ENCODE data around the gene WWOX.

The WWOX gene

GRCh38 chr16:78630102-78630501 is 530.6 kb downstream of the WWOX start:
- no peak for TF ChIP-seq JUND (IDR thresholded peaks at IDR 0.05; ENCODE audit: low read depth)
- in situ Hi-C loops (cut with HindIII; ENCODE audit: low pct_unique_long_range_greater_than_20kb, low sequenced_read_pairs) = no loop called here
- no peak for DNase-seq (ENCODE audit: low read depth in 1 of 2, low spot score in 1 of 2)

DNA sequence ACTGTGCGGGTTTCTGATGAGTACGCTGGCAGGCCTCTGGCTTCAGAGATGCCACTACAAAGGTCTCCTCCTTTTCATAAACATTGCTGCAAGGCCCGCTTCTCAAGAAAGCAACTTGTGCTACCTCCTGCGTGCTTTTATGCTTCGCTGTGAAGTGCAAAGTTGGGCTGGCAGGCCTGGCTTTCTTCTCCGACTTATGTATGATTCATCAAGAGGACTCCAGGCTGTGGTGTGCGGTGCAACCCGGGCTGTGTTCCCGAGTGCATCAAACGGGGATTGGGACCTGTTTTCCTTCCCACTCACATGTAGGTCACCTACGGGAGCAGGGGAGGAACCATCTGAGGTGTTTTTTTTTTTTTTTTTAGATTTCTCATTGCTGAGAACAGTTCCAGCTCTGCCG is 534.1 kb downstream of the WWOX start:
- TF ChIP-seq JUND (IDR thresholded peaks at IDR 0.05; ENCODE audit: low read depth) = no peak
- no peak for DNase-seq (ENCODE audit: low read depth in 1 of 2, low spot score in 1 of 2)
- in situ Hi-C loops (cut with HindIII; ENCODE audit: low pct_unique_long_range_greater_than_20kb, low sequenced_read_pairs) = no loop called here

- no peak for DNase-seq (ENCODE audit: low read depth in 1 of 2, low spot score in 1 of 2)
- in situ Hi-C loops (cut with HindIII; ENCODE audit: low pct_unique_long_range_greater_than_20kb, low sequenced_read_pairs) = no loop called here
- no peak for TF ChIP-seq JUND (IDR thresholded peaks at IDR 0.05; ENCODE audit: low read depth)
These were observed 536.4 kb downstream of the WWOX start for GRCh38 chr16:78635807-78636206.

DNA sequence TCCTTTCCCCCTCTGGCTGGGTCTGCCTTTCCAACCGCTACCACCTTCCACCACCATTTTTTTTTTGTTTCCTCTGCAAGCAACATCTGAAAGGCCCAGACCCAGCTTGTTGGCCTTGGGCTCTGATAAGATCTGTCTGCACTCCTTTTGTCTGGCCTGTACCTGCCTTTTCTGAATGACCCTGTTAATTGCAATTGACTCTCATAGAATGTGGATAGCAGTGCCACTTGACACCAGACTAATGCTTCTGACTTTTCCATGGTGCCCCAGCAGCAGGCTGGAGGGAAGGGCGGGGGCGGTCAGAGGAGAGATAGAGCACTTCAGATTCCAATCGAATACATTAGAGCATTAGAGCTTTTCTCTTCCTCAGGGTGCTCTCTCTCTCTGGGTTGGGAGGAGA is 538.9 kb downstream of the WWOX start:
- no peak for TF ChIP-seq JUND (IDR thresholded peaks at IDR 0.05; ENCODE audit: low read depth)
- DNase-seq (ENCODE audit: low read depth in 1 of 2, low spot score in 1 of 2) = no peak
- in situ Hi-C loops (cut with HindIII; ENCODE audit: low pct_unique_long_range_greater_than_20kb, low sequenced_read_pairs) = no loop called here

DNA sequence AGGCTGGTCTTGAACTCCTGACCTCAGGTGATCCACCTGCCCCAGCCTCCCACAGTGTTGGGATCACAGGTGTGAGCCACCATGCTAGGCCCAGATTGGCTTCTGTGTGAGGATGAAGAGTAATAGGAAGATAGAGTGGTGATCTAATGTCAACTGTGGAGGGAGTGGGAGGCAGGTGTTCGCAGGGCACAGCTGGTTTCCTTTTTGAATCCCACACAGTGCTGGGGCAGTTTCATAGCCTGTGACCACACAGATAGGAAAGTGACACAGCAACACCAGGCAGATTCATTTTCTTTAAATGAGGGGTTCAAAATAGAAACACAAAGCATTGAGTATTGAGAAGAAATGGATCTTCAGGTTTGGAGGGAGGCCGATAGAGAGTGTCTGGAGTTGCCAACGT is 540.3 kb downstream of the WWOX start:
- no peak for DNase-seq (ENCODE audit: low read depth in 1 of 2, low spot score in 1 of 2)
- no peak for TF ChIP-seq JUND (IDR thresholded peaks at IDR 0.05; ENCODE audit: low read depth)
- in situ Hi-C loops (cut with HindIII; ENCODE audit: low pct_unique_long_range_greater_than_20kb, low sequenced_read_pairs) = no loop called here

DNA sequence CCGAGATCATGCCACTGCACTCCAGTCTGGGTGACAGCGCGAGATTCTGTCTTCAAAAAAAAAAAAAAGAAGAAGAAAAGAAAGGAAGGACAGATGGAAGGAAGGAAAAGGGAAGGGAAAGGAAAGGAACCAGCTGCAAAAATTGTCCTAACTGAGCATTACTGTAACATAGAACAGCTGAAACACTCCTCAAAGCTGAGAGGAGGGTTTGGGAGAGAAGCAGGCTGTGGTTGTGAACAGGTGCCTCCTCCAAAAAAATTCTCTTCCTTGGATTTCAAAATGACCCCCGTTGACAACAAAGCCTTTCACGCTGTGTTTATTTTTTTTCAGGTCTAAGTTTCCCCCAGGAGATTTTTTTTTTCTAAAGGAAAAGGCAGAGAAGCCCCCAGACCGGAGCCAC is 541.4 kb downstream of the WWOX start:
- TF ChIP-seq JUND (IDR thresholded peaks at IDR 0.05; ENCODE audit: low read depth) = no peak
- no peak for DNase-seq (ENCODE audit: low read depth in 1 of 2, low spot score in 1 of 2)
- in situ Hi-C loops (cut with HindIII; ENCODE audit: low pct_unique_long_range_greater_than_20kb, low sequenced_read_pairs) = no loop called here

- DNase-seq (ENCODE audit: low read depth in 1 of 2, low spot score in 1 of 2) = no peak
- TF ChIP-seq JUND (IDR thresholded peaks at IDR 0.05; ENCODE audit: low read depth) = no peak
- in situ Hi-C loops (cut with HindIII; ENCODE audit: low pct_unique_long_range_greater_than_20kb, low sequenced_read_pairs) = no loop called here
These were observed 542.0 kb downstream of the WWOX start for GRCh38 chr16:78641433-78641832.

DNA sequence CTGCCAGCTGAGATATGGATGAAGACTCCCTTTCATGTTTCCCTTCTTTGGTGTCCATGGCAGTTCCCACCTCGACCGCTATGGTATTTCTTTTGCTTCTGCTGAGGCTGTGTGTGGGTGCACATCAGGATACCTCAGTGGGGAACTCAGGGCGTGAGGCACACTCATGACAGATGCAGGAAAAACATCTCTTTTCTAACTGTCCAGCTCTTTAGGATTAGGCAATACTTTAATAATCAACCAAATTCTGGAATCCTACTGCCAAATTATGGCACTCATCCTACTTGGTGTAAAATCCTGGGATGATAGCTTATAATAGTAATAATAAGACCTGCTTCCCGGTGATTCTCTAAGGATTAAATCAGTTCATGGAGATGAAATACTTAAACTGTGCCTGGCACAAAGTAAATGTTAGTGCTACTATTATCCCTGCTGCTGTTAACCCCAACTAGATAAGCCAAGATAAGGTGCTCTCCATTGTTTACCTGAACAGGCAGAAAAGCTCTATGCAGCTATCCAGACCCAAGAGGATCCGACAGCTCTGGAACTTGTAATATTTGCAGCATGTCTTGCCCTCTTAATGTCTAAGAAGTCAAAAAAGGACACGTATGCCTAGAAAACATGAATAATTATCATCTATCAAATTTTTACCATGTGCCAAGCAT is 543.3 kb downstream of the WWOX start:
- no peak for TF ChIP-seq JUND (IDR thresholded peaks at IDR 0.05; ENCODE audit: low read depth)
- in situ Hi-C loops (cut with HindIII; ENCODE audit: low pct_unique_long_range_greater_than_20kb, low sequenced_read_pairs) = no loop called here
- DNase-seq (ENCODE audit: low read depth in 1 of 2, low spot score in 1 of 2) = no peak

GRCh38 chr16:78645657-78646056 is 546.2 kb downstream of the WWOX start:
- TF ChIP-seq JUND (IDR thresholded peaks at IDR 0.05; ENCODE audit: low read depth) = no peak
- in situ Hi-C loops (cut with HindIII; ENCODE audit: low pct_unique_long_range_greater_than_20kb, low sequenced_read_pairs) = no loop called here
- DNase-seq (ENCODE audit: low read depth in 1 of 2, low spot score in 1 of 2) = no peak

DNA sequence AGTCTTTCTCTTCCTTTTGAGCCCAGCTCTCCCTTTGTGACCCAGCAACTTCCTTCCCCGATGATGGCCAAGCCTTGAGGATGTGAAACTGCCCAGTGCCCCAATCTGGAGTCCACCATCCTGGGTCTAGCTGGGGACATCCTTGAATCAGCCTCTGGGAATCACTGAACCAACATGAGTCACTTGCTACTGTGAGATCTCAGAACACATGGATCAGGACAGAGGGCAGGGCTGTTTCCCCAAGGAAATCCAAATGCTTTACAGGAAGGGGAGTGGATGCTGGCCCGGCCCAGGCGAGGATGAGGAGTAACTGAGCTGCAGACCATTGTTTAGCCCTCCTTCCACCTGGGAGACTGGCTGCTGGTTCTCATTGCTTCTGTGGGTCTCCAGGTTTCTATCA is 547.6 kb downstream of the WWOX start:
- in situ Hi-C loops (cut with HindIII; ENCODE audit: low pct_unique_long_range_greater_than_20kb, low sequenced_read_pairs) = no loop called here
- DNase-seq (ENCODE audit: low read depth in 1 of 2, low spot score in 1 of 2) = no peak
- TF ChIP-seq JUND (IDR thresholded peaks at IDR 0.05; ENCODE audit: low read depth) = no peak

DNA sequence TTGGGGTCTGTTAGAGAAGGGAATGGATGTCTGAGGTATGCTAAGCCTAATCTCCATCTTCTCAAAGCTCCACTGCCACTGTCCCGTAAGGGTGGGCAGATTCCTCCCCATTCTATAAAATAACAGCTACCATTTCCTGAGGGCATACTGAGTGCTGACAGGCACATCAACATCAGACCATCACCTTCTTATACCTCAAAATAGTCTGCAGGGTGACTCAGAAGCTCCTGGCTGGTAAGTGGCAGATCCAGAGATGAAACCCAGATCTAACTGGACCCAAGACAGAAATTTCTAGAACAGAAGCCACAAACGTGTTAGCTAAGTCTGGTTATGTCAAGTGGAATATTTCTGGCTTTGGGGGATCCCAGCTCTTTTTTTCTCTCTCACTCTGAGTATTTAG is 548.0 kb downstream of the WWOX start:
- in situ Hi-C loops (cut with HindIII; ENCODE audit: low pct_unique_long_range_greater_than_20kb, low sequenced_read_pairs) = no loop called here
- DNase-seq (ENCODE audit: low read depth in 1 of 2, low spot score in 1 of 2) = no peak
- no peak for TF ChIP-seq JUND (IDR thresholded peaks at IDR 0.05; ENCODE audit: low read depth)

DNA sequence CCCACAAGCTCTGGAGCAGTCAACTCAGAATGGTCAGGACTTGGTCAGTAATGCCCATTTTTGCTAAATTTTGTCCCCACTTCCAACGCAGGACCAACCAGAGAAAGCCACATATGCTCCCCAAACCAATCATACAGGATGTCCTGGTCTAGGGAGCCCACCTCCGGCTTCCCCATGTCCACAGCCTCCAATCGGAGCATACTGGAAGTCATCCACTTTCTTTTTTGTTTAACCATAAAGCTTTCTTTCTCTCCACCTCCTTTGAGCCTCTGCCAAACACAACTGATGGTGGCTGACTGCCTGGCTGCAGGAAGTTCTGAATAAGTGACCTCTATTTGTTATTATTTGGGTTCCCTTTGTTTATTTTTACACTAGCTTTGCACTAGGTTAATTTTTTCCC is 549.1 kb downstream of the WWOX start:
- in situ Hi-C loops (cut with HindIII; ENCODE audit: low pct_unique_long_range_greater_than_20kb, low sequenced_read_pairs) = no loop called here
- no peak for DNase-seq (ENCODE audit: low read depth in 1 of 2, low spot score in 1 of 2)
- TF ChIP-seq JUND (IDR thresholded peaks at IDR 0.05; ENCODE audit: low read depth) = no peak

DNA sequence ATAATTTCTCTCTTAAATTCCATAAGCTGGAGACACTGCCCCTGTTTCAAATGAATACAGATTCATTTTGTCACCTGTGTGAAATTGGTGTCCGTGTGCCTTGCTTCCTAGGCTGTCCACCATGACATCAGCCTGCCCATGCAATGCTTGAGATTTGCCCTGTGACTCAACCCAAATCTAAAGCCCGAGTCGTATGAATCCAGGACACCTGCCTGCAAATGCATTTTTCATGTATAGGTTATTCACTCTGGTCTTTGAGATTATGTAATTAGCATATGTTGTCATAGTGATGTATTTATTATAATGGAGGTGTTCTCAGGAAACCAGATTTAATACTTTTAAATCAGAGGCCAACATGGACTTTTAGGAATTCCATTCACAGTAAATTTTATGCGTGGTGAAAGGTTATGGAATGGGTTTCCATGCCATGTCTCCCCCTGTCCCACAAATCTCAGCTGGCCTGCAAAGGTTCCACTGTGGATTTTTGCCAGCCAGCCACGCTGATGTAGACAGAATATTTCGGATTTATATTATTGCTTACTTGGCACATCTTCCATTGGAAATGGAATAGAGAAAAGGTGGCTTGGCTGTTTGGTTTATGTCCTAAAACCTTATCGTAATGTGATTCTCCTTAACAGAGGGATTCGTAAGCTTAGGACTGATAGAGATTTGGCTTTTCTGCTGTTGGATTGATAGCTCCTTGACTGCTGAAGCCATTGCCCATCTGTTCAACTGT is 551.1 kb downstream of the WWOX start:
- in situ Hi-C loops (cut with HindIII; ENCODE audit: low pct_unique_long_range_greater_than_20kb, low sequenced_read_pairs) = no loop called here
- DNase-seq (ENCODE audit: low read depth in 1 of 2, low spot score in 1 of 2) = no peak
- no peak for TF ChIP-seq JUND (IDR thresholded peaks at IDR 0.05; ENCODE audit: low read depth)

DNA sequence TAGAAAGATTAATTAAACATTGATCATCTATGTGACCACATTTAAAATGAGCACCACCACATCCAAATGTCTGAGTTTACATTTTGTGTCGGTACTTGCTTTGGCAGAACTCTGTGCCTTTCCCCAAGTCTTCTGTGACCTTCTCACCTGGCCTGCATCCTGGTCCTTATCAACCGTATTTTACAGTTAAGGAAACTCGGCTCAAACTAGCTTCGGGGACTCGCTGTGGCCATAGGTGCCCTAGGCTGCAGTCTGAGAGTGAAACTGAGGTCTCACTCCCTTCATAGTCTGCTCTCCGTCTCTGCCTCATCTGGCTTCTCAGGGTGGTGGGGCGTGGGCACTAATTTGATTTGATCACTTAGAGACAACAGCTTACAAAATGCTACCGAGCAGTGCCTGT is 555.5 kb downstream of the WWOX start:
- in situ Hi-C loops (cut with HindIII; ENCODE audit: low pct_unique_long_range_greater_than_20kb, low sequenced_read_pairs) = no loop called here
- no peak for TF ChIP-seq JUND (IDR thresholded peaks at IDR 0.05; ENCODE audit: low read depth)
- no peak for DNase-seq (ENCODE audit: low read depth in 1 of 2, low spot score in 1 of 2)
